H1 (cell line): ENCODE data around the gene TRMT44. TPM values are rescaled to one million over a fixed set of nuclear protein-coding genes. Genes with fewer than 3 reads are reported as not detected.
A peak's percentile ranks its signal among the peaks of the same experiment; 100 is the strongest.

ENCODE experiments used
- CTCF ChIA-PET: fragments of 300-600 bp; sonication (Branson Sonifier 250); formaldehyde crosslinking; loops from one replicate; lab custom pipeline; 2021; ENCODE audit not compliant: partially characterized antibody; lab: Charles Lee
- POLR2A ChIA-PET: fragments of 300-600 bp; sonication (Branson Sonifier 250); formaldehyde crosslinking; loops from one replicate; lab custom pipeline; 2021; ENCODE audit warnings: inconsistent platforms; ENCODE audit not compliant: partially characterized antibody; lab: Charles Lee
- DNase-seq, 2 experiments: peaks; one replicate each; pipeline versions ENCODE4 v3.0.0 to v3.0.0-alpha.2; 2010 to 2022; ENCODE audit warnings: low spot score in 2 of 2, low read depth in 1 of 2, mixed read lengths in 1 of 2
- FAIRE-seq: peaks from 2 replicates; lab custom pipeline; 2011; peaks lifted over from hg19 to GRCh38; lab: Jason Lieb, UNC
- H2AFZ ChIP-seq: 2 replicates; pipeline ENCODE4 v1.8.1; 2012; ENCODE audit warnings: low read length, inconsistent platforms
- H2AK5ac ChIP-seq: 2 replicates; pipeline ENCODE4 v1.6.1; 2013; ENCODE audit warnings: low read depth, low read length
- H2BK120ac ChIP-seq: replicated peaks from 2 replicates; pipeline ENCODE3; 2013; ENCODE audit warnings: low read depth, low read length, inconsistent platforms
- H2BK12ac ChIP-seq: 2 replicates; pipeline ENCODE4 v1.6.1; 2013; ENCODE audit warnings: low read depth, low read length
- H2BK15ac ChIP-seq: 2 replicates; pipeline ENCODE4 v1.6.1; 2013; ENCODE audit warnings: low read length
- H2BK20ac ChIP-seq: 2 replicates; pipeline ENCODE4 v1.6.1; 2013; ENCODE audit warnings: low read length
- H2BK5ac ChIP-seq: 2 replicates; pipeline ENCODE4 v1.6.1; 2013; ENCODE audit warnings: low read depth, low read length
- H3K14ac ChIP-seq: 2 replicates; pipeline ENCODE4 v1.6.1; 2013; ENCODE audit warnings: inconsistent platforms; ENCODE audit not compliant: insufficient read length
- H3K18ac ChIP-seq: 2 replicates; pipeline ENCODE4 v1.6.1; 2013; ENCODE audit warnings: low read length; ENCODE audit errors: extremely low read depth
- H3K23ac ChIP-seq: 2 replicates; pipeline ENCODE4 v1.6.1; 2013; ENCODE audit warnings: inconsistent platforms; ENCODE audit not compliant: insufficient read length
- H3K23me2 ChIP-seq: 2 replicates; pipeline ENCODE4 v1.6.1; 2013; ENCODE audit warnings: low read depth, low read length
- H3K27ac ChIP-seq: 2 replicates; pipeline ENCODE4 v1.6.1; 2011; ENCODE audit warnings: low read depth, low read length, inconsistent platforms
- H3K27me3 ChIP-seq, 4 experiments: replicated peaks in 1 of 4; 1 replicate in 1 of 4; 2 replicates in 3 of 4; pipeline versions ENCODE4 v1.6.1 to v1.8.1; 2011 to 2013; ENCODE audit warnings: low read length in 3 of 4, mild to moderate bottlenecking in 3 of 4, inconsistent platforms in 2 of 4, mixed read lengths in 2 of 4, moderate library complexity in 1 of 4; ENCODE audit not compliant: control insufficient read depth in 3 of 4, insufficient read depth in 3 of 4; ENCODE audit errors: extremely low read depth in 1 of 4
- H3K36me3 ChIP-seq, 4 experiments: 2 replicates each; pipeline versions ENCODE4 v1.6.1 to v1.8.1; 2011 to 2013; ENCODE audit warnings: mild to moderate bottlenecking in 4 of 4, low read length in 3 of 4, moderate library complexity in 2 of 4, control low read depth in 1 of 4, inconsistent platforms in 1 of 4; ENCODE audit not compliant: insufficient read depth in 4 of 4, control insufficient read depth in 2 of 4
- H3K4ac ChIP-seq: replicated peaks from 2 replicates; pipeline ENCODE3; 2013; ENCODE audit warnings: low read length, low read depth, mixed read lengths, inconsistent platforms; ENCODE audit not compliant: insufficient read length
- H3K4me1 ChIP-seq, 4 experiments: replicated peaks in 1 of 4; 1 replicate in 1 of 4; 2 replicates in 3 of 4; pipeline versions ENCODE4 v1.6.1 to v1.8.1; 2011 to 2013; ENCODE audit warnings: low read length in 3 of 4, inconsistent platforms in 2 of 4, mixed read lengths in 1 of 4; ENCODE audit not compliant: insufficient read depth in 4 of 4, control insufficient read depth in 3 of 4
- H3K4me2 ChIP-seq, 2 experiments: 2 replicates each; pipeline versions ENCODE4 v1.6.1 to v1.8.1; 2011 to 2013; ENCODE audit warnings: low read depth in 2 of 2, low read length in 2 of 2, control low read depth in 1 of 2, inconsistent platforms in 1 of 2, mild to moderate bottlenecking in 1 of 2; ENCODE audit not compliant: insufficient read depth in 1 of 2
- H3K4me3 ChIP-seq, 4 experiments: fragments of 200-600, 300-600 bp in 1 of 4; sonication (generic), shearing (Covaris generic), sonication (Bioruptor Twin) in 1 of 4; 2 replicates each; pipeline versions ENCODE4 v1.5.1 to v1.8.1; 2011 to 2016; ENCODE audit warnings: low read length in 4 of 4, low read depth in 3 of 4, control low read depth in 2 of 4, inconsistent platforms in 2 of 4, mild to moderate bottlenecking in 2 of 4, mixed read lengths in 1 of 4, moderate library complexity in 1 of 4; ENCODE audit not compliant: insufficient read depth in 2 of 4; ENCODE audit errors: extremely low read depth in 1 of 4
- H3K56ac ChIP-seq: replicated peaks from 2 replicates; pipeline ENCODE3; 2013; ENCODE audit warnings: low read depth, mild to moderate bottlenecking, mixed read lengths, low read length, inconsistent platforms; ENCODE audit not compliant: insufficient read length
- H3K79me1 ChIP-seq: 2 replicates; pipeline ENCODE4 v1.6.1; 2013; ENCODE audit warnings: low read depth, low read length, control low read depth
- H3K79me2 ChIP-seq, 2 experiments: 2 replicates each; pipeline versions ENCODE4 v1.6.1 to v1.8.1; 2012 to 2013; ENCODE audit warnings: low read length in 2 of 2, mild to moderate bottlenecking in 2 of 2, inconsistent platforms in 1 of 2; ENCODE audit not compliant: insufficient read depth in 2 of 2, control insufficient read depth in 1 of 2
- H3K9ac ChIP-seq, 4 experiments: replicated peaks in 1 of 4; 1 replicate in 1 of 4; 2 replicates in 3 of 4; pipeline versions ENCODE4 v1.6.1 to v1.8.1; 2011 to 2013; ENCODE audit warnings: low read depth in 3 of 4, low read length in 3 of 4, control low read depth in 2 of 4, mild to moderate bottlenecking in 2 of 4, moderate library complexity in 2 of 4, inconsistent platforms in 1 of 4; ENCODE audit errors: extremely low read depth in 1 of 4
- H3K9me3 ChIP-seq, 2 experiments: 2 replicates each; pipeline versions ENCODE4 v1.6.1 to v1.8.1; 2012 to 2013; ENCODE audit warnings: mild to moderate bottlenecking in 2 of 2, moderate library complexity in 2 of 2, control low read depth in 1 of 2, inconsistent platforms in 1 of 2, low read depth in 1 of 2, low read length in 1 of 2, mixed read lengths in 1 of 2; ENCODE audit not compliant: insufficient read depth in 2 of 2
- H4K20me1 ChIP-seq, 2 experiments: replicated peaks in 1 of 2; 2 replicates each; pipeline versions ENCODE3 to v1.8.1; 2011 to 2013; ENCODE audit warnings: inconsistent platforms in 2 of 2, low read length in 2 of 2, mild to moderate bottlenecking in 1 of 2; ENCODE audit not compliant: insufficient read depth in 2 of 2, control insufficient read depth in 1 of 2
- H4K5ac ChIP-seq: 2 replicates; pipeline ENCODE4 v1.6.1; 2013; ENCODE audit warnings: low read length, low read depth, mixed read lengths, inconsistent platforms; ENCODE audit not compliant: insufficient read length
- H4K8ac ChIP-seq: 2 replicates; pipeline ENCODE4 v1.8.0; 2013; ENCODE audit warnings: mild to moderate bottlenecking, moderate library complexity, low read length, inconsistent platforms; ENCODE audit not compliant: insufficient read depth; ENCODE audit errors: extremely low read depth
- H4K91ac ChIP-seq: replicated peaks from 2 replicates; pipeline ENCODE3; 2013; ENCODE audit warnings: low read length, mixed read lengths, inconsistent platforms; ENCODE audit not compliant: insufficient read length
- BACH1 ChIP-seq: IDR thresholded peaks from 2 replicates; pipeline ENCODE4 v1.6.1; 2012; ENCODE audit warnings: low read length, improper control_type of control experiment
- EP300 ChIP-seq, 2 experiments: IDR thresholded peaks; 1 replicate in 1 of 2; 2 replicates in 1 of 2; pipeline ENCODE4 v1.6.1; 2011 to 2012; ENCODE audit warnings: low read depth in 2 of 2, low read length in 2 of 2, mild to moderate bottlenecking in 2 of 2, borderline replicate concordance in 1 of 2, inconsistent platforms in 1 of 2, moderate library complexity in 1 of 2
- POU5F1 ChIP-seq: IDR thresholded peaks from 2 replicates; pipeline ENCODE4 v1.6.1; 2011; ENCODE audit warnings: low read depth, mild to moderate bottlenecking, low read length, moderate library complexity
- RAD21 ChIP-seq, 2 experiments: IDR thresholded peaks in 1 of 2; conservative IDR thresholded peaks in 1 of 2; 2 replicates each; pipeline ENCODE4 v1.6.1; 2011; ENCODE audit warnings: low read depth in 2 of 2, low read length in 2 of 2, improper control_type of control experiment in 1 of 2, inconsistent platforms in 1 of 2, mild to moderate bottlenecking in 1 of 2, moderate library complexity in 1 of 2
- RFX5 ChIP-seq: IDR thresholded peaks from 2 replicates; pipeline ENCODE4 v1.6.1; 2011; ENCODE audit warnings: low read depth, low read length, improper control_type of control experiment, borderline replicate concordance
- RXRA ChIP-seq: IDR thresholded peaks from 2 replicates; pipeline ENCODE4 v1.6.1; 2011; ENCODE audit warnings: low read depth, mild to moderate bottlenecking, low read length, moderate library complexity; ENCODE audit not compliant: insufficient read depth
- SIN3A ChIP-seq, 2 experiments: IDR thresholded peaks in 1 of 2; conservative IDR thresholded peaks in 1 of 2; 2 replicates each; pipeline ENCODE4 v1.6.1; 2011 to 2012; ENCODE audit warnings: low read length in 2 of 2, improper control_type of control experiment in 1 of 2, low read depth in 1 of 2, mild to moderate bottlenecking in 1 of 2
- SUZ12 ChIP-seq: fragments of 200-600 bp; sonication (generic); IDR thresholded peaks from 2 replicates; pipeline ENCODE4 v1.6.1; 2012; ENCODE audit warnings: mild to moderate bottlenecking, inconsistent platforms, low read length, moderate library complexity, mixed read lengths
- YY1 ChIP-seq: IDR thresholded peaks from 2 replicates; pipeline ENCODE4 v1.6.1; 2011; ENCODE audit warnings: low read depth, mild to moderate bottlenecking, low read length
- WGBS, 2 experiments: shearing (Covaris generic) in 1 of 2; methylation state at CpG; one replicate each; pipeline versions ENCODE4 v1.1.6 to v1.1.7; 2013 to 2015; ENCODE audit warnings: low lambda C conversion rate in 2 of 2, mixed read lengths in 2 of 2, inconsistent platforms in 1 of 2, low coverage in 1 of 2, missing lambda C conversion rate in 1 of 2; ENCODE audit not compliant: insufficient replicate concordance in 2 of 2, insufficient coverage in 1 of 2, insufficient read length in 1 of 2; ENCODE audit errors: extremely low coverage in 1 of 2, missing lambda C conversion rate in 1 of 2; 5-methylcytosine and 5-hydroxymethylcytosine counted together
- polyA plus RNA-seq, 7 experiments: library from polyadenylated mRNA; depleted of rRNA in 3 of 7; stranded (reverse) in 5 of 7; unstranded in 2 of 7; fragments of >200 nt in 5 of 7; fragments of 200-250 nt in 2 of 7; gene quantifications; 1 replicate in 5 of 7; 2 replicates in 1 of 7; 4 replicates in 1 of 7; pipeline versions ENCODE4 v1.2.1 to v1.2.3, GENCODE V29; 2011 to 2013; ENCODE audit warnings: missing spikeins in 2 of 7, mixed read lengths in 2 of 7
- total RNA-seq: library from RNA; stranded (reverse); fragmentation: NEBNext Ultra II Directional; extraction: Animal tissue kit (Norgen Biotek cat#: 25700); gene quantifications from 2 replicates; pipeline ENCODE4 v1.2.1, GENCODE V29; 2021
- TF ChIP-seq, protein P1 (sequence below): IDR thresholded peaks from 2 replicates; pipeline ENCODE4 v1.6.1; 2012; ENCODE audit warnings: inconsistent platforms

The TRMT44 gene
- total and polyA plus RNA-seq, 2 of the 8 experiments (the other 6 are each of a cell fraction or from before 2014, with no cell fraction given), result 8.6 to 23.9 TPM

DNA sequence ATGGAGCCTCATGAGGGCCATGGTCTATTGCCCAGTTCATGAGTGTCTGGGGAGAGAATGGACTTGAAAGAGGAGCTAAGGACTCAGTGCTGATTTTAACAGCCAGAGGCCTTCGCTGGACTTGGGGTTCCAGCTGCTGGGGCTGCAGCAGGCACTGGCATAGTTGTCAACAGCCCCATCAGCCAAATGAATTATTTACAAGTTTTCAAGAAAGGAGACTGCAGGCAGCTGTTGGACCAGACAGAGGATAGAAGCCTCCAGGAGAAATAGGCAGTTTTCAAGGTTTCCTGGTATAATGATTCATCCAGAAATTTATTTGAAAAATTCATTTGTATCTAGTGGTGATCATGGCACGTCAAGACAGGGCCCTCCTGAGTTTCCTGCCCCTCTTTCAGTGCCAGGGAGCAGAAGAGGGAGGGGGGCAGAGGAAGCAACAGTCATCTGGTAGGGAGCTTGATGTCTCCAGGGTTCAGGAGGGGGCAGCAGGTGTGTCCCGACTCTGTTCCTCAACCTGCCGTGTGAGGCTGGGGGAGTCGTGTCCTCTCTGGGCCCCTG lies 76.5 kb downstream of the TRMT44 start:
- H3K9ac ChIP-seq, result no peak overlapping the region
- H4K5ac ChIP-seq, result no peak overlapping the region
- H3K56ac ChIP-seq, result no peak overlapping the region
- 0 out of 2 replicates have a peak overlapping the region, but pooled peaks have one; percentile 24 for H2AK5ac ChIP-seq
- no peak overlapping the region; the same call in 1 of the 2 replicates for H3K18ac ChIP-seq
- DNase-seq, result no peak
- CTCF ChIA-PET, result interaction anchor here (0.7 to 1.5 kb wide), 4 partner anchors 9 to 73 kb away, joined by 3 to 6 read pairs (median 4); no protein-coding TSS in a partner anchor
- FAIRE-seq, result no peak
- WGBS, 2 experiments, result 90% methylated on average over 5 of the region's 5 CpGs; no CpG with 5 or more reads in 1 of the 2 experiments
- POLR2A ChIA-PET, result interaction anchor here (0.7 to 1.5 kb wide), 2 partner anchors 33 to 398 kb away, joined by 3 read pairs; no protein-coding TSS in a partner anchor
- no peak overlapping the region for H2BK20ac ChIP-seq
- no peak overlapping the region for H3K23ac ChIP-seq
- H2BK120ac ChIP-seq, result no peak overlapping the region
- H4K8ac ChIP-seq, result no peak overlapping the region
- no peak overlapping the region for H2BK15ac ChIP-seq
- H2AFZ ChIP-seq, result no peak overlapping the region
- H3K4ac ChIP-seq, result no peak overlapping the region
- no peak overlapping the region for H3K14ac ChIP-seq
- H3K36me3 ChIP-seq, result no peaks in the 10 kb centered on the region; a peak in 1 of 8 replicates
- no peaks in the 10 kb centered on the region for H3K27me3 ChIP-seq
- peaks cover 0 to 3% of the 10 kb centered on the region in 2 experiments; a peak in 1 of 4 replicates for H3K9me3 ChIP-seq
- no peak overlapping the region for H3K27ac ChIP-seq
- H3K23me2 ChIP-seq, result no peaks in the 10 kb centered on the region
- no peak overlapping the region for H2BK5ac ChIP-seq
- no peak overlapping the region for H3K4me2 ChIP-seq
- H3K79me1 ChIP-seq, result no peaks in the 10 kb centered on the region
- no peak overlapping the region for H3K4me3 ChIP-seq
- H3K79me2 ChIP-seq, result no peaks in the 10 kb centered on the region
- H4K91ac ChIP-seq, result no peak overlapping the region
- H3K4me1 ChIP-seq, result no peaks in the 10 kb centered on the region
- no peak overlapping the region for H2BK12ac ChIP-seq
- H4K20me1 ChIP-seq, result no peaks in the 10 kb centered on the region
- TF ChIP-seq, protein P1, sequence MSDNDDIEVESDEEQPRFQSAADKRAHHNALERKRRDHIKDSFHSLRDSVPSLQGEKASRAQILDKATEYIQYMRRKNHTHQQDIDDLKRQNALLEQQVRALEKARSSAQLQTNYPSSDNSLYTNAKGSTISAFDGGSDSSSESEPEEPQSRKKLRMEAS, result no peak
- TF ChIP-seq POU5F1, result no peak
- no peak for TF ChIP-seq BACH1
- TF ChIP-seq RXRA, result no peak
- TF ChIP-seq YY1, result no peak
- no peak for TF ChIP-seq RAD21 (IDR thresholded peaks at IDR 0.05 in 1 of 2, conservative IDR thresholded peaks at IDR 0.05 in 1 of 2; ENCODE audit: low read depth in 2 of 2, low read length in 2 of 2)
- no peak for TF ChIP-seq SUZ12
- TF ChIP-seq EP300 (IDR thresholded peaks at IDR 0.05; ENCODE audit: borderline replicate concordance in 1 of 2, low read depth in 2 of 2, low read length in 2 of 2), result no peak
- TF ChIP-seq RFX5, result no peak
- TF ChIP-seq SIN3A (conservative IDR thresholded peaks at IDR 0.05 in 1 of 2, IDR thresholded peaks at IDR 0.05 in 1 of 2; ENCODE audit: low read depth in 1 of 2, low read length in 2 of 2), result no peak
